H7 (cell line): Measurements from ENCODE around the gene VANGL2. TPM values are rescaled to one million over a fixed set of nuclear protein-coding genes. Genes with fewer than 3 reads are reported as not detected.
A peak's percentile ranks its signal among the peaks of the same experiment; 100 is the strongest.

Source experiments
- DNase-seq: peaks from one replicate; pipeline ENCODE4 v3.0.0; 2012
- H3K27me3 ChIP-seq: 2 replicates; pipeline ENCODE4 v1.6.0; 2011; ENCODE audit warnings: mild to moderate bottlenecking, low read length; ENCODE audit not compliant: control insufficient read depth, insufficient read depth
- H3K36me3 ChIP-seq: replicated peaks from 2 replicates; pipeline ENCODE4 v1.5.1; 2011; ENCODE audit warnings: low read length; ENCODE audit not compliant: control insufficient read depth, insufficient read depth
- H3K4me3 ChIP-seq: 2 replicates; pipeline ENCODE4 v1.5.1; 2011; ENCODE audit warnings: low read depth, mild to moderate bottlenecking, control low read depth, low read length, moderate library complexity; ENCODE audit not compliant: insufficient read depth
- total RNA-seq: library from RNA; depleted of rRNA; stranded (reverse); fragments of >200 nt; shearing (Covaris generic); gene quantifications from 2 replicates; pipeline ENCODE4 v1.2.3, GENCODE V29; 2014

VANGL2 gene
- total RNA-seq, 1 experiment from 2014 or later: 32.7 TPM

DNA sequence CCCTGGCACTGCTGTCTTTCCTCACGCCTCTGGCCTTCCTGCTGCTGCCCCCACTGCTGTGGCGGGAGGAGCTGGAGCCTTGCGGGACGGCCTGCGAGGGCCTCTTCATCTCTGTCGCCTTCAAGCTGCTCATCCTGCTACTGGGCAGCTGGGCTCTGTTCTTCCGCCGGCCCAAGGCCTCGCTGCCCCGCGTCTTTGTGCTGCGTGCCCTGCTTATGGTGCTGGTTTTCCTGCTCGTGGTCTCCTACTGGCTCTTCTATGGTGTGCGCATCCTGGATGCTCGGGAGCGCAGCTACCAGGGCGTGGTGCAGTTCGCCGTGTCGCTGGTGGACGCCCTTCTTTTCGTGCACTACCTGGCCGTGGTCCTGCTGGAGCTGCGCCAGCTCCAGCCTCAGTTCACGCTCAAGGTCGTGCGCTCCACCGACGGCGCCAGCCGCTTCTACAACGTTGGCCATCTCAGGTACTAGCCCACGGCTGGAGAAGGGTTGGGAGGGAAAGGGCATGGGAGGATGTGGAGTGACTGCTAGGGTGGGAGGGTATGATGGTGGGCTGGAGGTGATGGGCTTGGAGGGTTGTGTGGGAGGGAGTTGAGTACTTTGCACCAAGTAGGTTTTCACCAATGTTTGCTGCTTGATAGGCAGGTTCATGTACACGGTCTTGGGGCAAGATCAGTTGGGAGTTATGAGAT lies 18.9 kb downstream of the VANGL2 start:
- DNase-seq: no peak
- Histone ChIP-seq H3K27me3 (no peaks in the 10 kb centered on the region), H3K36me3 (peaks cover 42% of the 10 kb centered on the region), H3K4me3 (no peak overlapping the region)

GRCh38 chr1:160419838-160420169 lies 19.4 kb downstream of the VANGL2 start:
- H3K27me3 ChIP-seq: no peaks in the 10 kb centered on the region
- peaks cover 47% of the 10 kb centered on the region for H3K36me3 ChIP-seq
- H3K4me3 ChIP-seq: no peak overlapping the region
- DNase-seq: no peak

DNA sequence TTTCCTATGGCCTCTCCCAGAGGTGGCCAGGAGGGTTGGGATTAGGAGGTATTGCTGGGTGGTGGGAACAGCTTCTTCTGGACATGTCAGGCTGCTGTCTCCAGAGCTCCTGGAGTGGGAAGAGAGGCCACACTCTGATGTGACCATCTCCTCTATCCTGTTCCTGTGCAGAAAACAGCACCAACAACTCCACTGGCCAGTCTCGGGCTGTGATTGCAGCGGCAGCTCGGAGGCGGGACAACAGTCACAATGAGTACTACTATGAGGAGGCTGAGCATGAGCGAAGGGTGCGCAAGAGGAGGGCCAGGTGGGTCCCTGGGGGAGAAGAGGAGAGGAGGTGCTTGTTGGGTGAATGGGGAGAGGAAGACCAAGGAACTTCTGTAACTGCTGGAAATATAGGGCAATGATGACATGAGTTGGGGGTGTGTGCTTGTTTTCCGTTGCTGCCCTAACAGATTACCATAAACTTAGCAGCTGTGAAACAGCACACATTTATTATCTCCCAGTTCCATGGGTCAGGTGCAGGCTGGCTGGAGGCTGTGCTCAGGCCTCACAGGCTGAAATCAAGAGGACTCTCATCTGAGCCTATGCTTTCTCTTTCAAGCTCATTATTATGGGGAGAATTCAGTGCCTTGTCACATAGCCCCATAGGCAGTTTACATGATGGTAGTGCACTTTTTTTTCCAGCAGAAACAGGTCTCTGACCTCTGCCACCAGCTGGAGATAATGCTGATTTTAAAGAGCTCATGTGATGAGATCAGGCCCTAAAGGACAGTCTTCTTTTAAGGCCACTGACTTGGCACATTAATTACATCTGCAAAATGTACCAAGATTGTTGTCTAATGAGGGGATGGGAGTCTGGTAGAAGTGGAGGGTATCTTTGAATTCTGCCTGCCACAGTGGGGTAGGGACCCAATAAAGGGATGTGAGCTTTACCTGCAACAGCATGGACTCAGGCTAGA lies 20.8 kb downstream of the VANGL2 start:
- DNase-seq: peak; percentile 8
- Histone ChIP-seq H3K36me3 (peaks cover 56% of the 10 kb centered on the region), H3K4me3 (no peak overlapping the region), H3K27me3 (no peaks in the 10 kb centered on the region)

- DNase-seq: peak; percentile 5
- Histone ChIP-seq H3K27me3 (no peaks in the 10 kb centered on the region), H3K36me3 (peaks cover 55% of the 10 kb centered on the region), H3K4me3 (no peak overlapping the region)
Observed at GRCh38 chr1:160421881-160422280, 21.5 kb downstream of the VANGL2 start.

DNA sequence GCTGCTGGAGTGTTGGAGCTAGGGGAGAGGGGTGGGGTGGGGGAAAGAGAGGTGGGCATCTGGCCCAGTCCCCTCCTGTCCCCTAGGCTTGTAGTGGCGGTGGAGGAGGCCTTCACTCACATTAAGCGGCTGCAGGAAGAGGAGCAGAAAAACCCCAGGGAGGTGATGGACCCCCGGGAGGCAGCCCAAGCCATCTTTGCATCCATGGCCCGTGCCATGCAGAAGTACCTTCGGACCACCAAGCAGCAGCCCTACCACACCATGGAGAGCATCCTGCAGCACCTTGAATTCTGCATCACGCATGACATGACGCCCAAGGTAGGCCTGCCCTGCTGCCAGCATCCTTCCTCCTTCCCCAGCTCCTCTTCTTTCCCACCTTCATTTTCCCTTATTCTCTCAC lies 23.6 kb downstream of the VANGL2 start:
- Histone ChIP-seq H3K36me3 (peaks cover 48% of the 10 kb centered on the region), H3K27me3 (no peaks in the 10 kb centered on the region), H3K4me3 (no peak overlapping the region)
- DNase-seq: no peak

DNA sequence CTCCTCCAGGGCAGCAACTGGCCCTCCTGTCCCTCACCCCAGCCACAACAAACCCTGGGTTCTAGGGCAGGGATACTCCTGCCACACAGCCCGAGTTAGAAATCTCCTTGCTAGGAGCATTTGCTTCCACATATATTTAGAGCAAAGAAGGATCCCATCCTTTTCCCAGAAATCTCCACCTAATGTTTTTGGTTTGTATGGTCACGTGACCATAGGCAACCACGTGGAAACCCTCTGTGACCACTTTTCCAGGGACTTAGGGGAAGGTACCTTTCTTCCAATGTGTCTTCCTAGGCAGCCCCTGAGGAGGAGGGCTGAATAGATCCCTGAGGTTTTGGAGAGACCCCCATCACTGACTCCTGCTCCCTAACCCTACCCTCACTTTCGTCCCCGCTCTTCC lies 25.5 kb downstream of the VANGL2 start:
- Histone ChIP-seq H3K4me3 (no peak overlapping the region), H3K36me3 (peaks cover 41% of the 10 kb centered on the region), H3K27me3 (no peaks in the 10 kb centered on the region)
- no peak for DNase-seq

- no peak for DNase-seq
- Histone ChIP-seq H3K27me3 (no peaks in the 10 kb centered on the region), H3K4me3 (no peak overlapping the region), H3K36me3 (peaks cover 29% of the 10 kb centered on the region)
Observed at GRCh38 chr1:160427625-160428024, 27.3 kb downstream of the VANGL2 start.

DNA sequence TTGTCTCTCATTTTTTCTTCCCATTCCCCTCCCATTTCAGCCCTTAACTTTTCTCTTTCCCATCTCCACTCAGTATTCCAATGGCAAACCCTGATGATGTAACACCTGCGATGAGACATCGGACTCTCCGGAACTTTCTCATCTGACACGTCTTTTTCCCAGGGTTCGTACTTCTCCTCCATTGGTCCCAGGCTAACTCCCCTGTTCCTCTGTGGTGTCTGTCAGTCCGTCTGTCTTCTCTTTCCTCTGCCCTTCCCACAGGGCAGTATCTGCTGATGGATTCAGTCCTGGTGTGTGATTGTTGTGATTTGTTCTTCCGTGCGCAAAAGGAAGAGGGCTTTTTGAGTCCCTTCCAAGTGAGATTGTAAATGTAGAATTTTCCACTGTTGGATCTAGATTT lies 27.7 kb downstream of the VANGL2 start:
- Histone ChIP-seq H3K36me3 (peaks cover 29% of the 10 kb centered on the region), H3K27me3 (no peaks in the 10 kb centered on the region), H3K4me3 (no peak overlapping the region)
- no peak for DNase-seq

GRCh38 chr1:160428655-160429054 lies 28.3 kb downstream of the VANGL2 start:
- peaks cover 28% of the 10 kb centered on the region for H3K36me3 ChIP-seq
- no peak overlapping the region for H3K4me3 ChIP-seq
- no peaks in the 10 kb centered on the region for H3K27me3 ChIP-seq
- peak; percentile 74 for DNase-seq

DNA sequence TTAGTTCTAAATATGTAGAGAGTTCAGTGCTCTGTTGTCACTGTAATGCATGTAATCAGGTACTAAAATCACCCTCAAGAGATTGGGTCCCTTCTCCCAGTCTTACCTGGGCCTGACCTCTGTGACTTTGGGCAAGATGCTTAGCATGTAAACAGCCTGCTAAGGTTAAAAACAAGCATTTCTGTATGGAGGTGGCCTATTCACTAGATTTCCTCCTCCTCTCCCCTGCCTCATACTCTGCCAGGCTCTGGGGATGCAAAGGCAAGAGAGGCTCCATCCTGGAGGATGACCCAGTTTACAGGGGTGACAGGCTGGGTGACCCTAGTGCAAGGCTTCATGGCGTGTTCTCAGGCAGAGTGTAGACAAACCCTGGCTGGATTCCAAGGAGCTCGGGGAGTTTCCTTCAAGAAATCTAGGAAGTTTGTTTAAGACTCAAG lies 28.8 kb downstream of the VANGL2 start:
- DNase-seq: no peak
- no peak overlapping the region for H3K4me3 ChIP-seq
- peaks cover 23% of the 10 kb centered on the region for H3K36me3 ChIP-seq
- H3K27me3 ChIP-seq: no peaks in the 10 kb centered on the region

- Histone ChIP-seq H3K27me3 (no peaks in the 10 kb centered on the region), H3K4me3 (no peak overlapping the region), H3K36me3 (peaks cover 16% of the 10 kb centered on the region)
- DNase-seq: no peak
Observed at GRCh38 chr1:160429702-160430535, 29.6 kb downstream of the VANGL2 start.

DNA sequence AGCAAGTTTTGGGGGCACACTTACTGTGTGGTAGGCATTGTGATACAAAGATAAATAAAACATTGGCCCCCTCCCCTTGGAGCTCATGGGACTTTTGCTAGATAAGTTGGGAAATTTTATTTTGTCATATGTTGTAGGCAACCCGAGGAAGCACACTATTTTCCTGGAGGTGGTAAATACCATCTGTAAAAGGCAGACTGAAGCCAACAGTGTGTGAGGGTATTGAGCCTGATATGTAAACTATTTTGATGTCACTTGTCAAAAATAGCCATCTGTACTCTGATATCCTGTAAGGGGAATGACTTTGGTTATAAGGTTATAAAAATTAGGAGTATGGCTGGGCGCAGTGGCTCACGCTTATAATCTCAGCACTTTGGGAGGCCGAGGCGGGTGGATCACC lies 30.6 kb downstream of the VANGL2 start:
- no peak for DNase-seq
- peaks cover 8% of the 10 kb centered on the region for H3K36me3 ChIP-seq
- H3K27me3 ChIP-seq: no peaks in the 10 kb centered on the region
- no peak overlapping the region for H3K4me3 ChIP-seq

DNA sequence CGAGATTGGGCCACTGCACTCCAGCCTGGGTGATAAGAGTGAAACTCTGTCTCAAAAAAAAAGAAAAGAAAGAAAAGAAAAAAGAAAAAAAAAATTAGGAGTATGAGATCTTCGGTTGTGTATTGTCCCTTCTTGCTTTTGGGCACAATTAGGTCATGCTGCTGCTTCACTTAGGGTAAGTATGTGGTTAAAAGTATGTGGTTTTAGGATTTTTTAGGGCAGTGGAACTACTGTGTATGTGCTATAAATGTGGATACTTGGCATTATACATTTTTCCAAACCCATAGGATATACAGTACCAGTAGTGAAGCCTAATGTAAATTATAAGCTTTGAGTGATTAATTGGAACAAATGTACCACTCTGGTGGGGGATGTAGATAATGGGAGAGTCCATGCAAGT lies 31.2 kb downstream of the VANGL2 start:
- Histone ChIP-seq H3K27me3 (no peaks in the 10 kb centered on the region), H3K4me3 (no peak overlapping the region), H3K36me3 (peaks cover 6% of the 10 kb centered on the region)
- DNase-seq: no peak

DNA sequence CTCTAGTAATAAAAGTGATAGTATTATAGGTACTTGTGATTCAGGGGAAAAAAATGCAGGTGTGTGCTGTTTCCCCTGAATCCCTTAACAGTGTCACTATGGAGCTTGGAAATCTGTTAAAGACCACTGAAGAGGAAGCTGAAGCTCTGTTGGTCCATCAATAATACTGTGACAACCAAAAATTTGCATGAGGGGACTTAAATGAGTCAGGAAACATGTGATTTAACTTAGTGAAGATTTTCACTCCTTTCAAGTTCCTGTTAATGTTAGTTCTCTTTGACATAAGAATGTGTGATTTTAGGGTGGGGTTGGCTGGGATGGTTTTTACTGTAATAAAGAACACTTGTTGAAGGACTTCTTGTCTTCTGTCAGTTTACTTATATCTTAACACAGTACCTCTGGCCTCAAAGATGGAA lies 32.0 kb downstream of the VANGL2 start:
- Histone ChIP-seq H3K36me3 (peaks cover 4% of the 10 kb centered on the region), H3K4me3 (no peak overlapping the region), H3K27me3 (no peaks in the 10 kb centered on the region)
- no peak for DNase-seq
